KOPT-K1 (cell line): Measurements from ENCODE around the gene LYRM4.

ENCODE experiments used
- H3K27ac ChIP-seq: fragments of 200-600 bp; sonication (generic); 2 replicates; pipeline ENCODE4 v1.5.1; 2016; ENCODE audit warnings: antibody characterized with exemption, mild to moderate bottlenecking, low read depth, low read length; ENCODE audit not compliant: poor library complexity, severe bottlenecking
- H3K36me3 ChIP-seq: fragments of 200-600 bp; sonication (generic); 2 replicates; pipeline ENCODE4 v1.5.1; 2017; ENCODE audit warnings: antibody characterized with exemption, mild to moderate bottlenecking, low read length, moderate library complexity; ENCODE audit not compliant: insufficient read depth
- H3K9me3 ChIP-seq: fragments of 200-600 bp; sonication (generic); 2 replicates; pipeline ENCODE4 v1.5.1; 2017; ENCODE audit warnings: antibody characterized with exemption, low read length, mild to moderate bottlenecking; ENCODE audit not compliant: insufficient read depth, poor library complexity, severe bottlenecking

The LYRM4 gene

GRCh38 chr6:5149159-5149704 lies 111.5 kb downstream of the LYRM4 start:
- no peaks in the 10 kb centered on the region for H3K9me3 ChIP-seq
- H3K27ac ChIP-seq: no peak overlapping the region
- H3K36me3 ChIP-seq: no peaks in the 10 kb centered on the region

- Histone ChIP-seq H3K27ac (no peak overlapping the region), H3K36me3 (no peaks in the 10 kb centered on the region), H3K9me3 (no peaks in the 10 kb centered on the region)
These were observed 114.4 kb downstream of the LYRM4 start for GRCh38 chr6:5146398-5146797.

GRCh38 chr6:5143634-5144311 lies 117.0 kb downstream of the LYRM4 start:
- H3K9me3 ChIP-seq: no peaks in the 10 kb centered on the region
- H3K27ac ChIP-seq: no peak overlapping the region
- no peaks in the 10 kb centered on the region for H3K36me3 ChIP-seq

GRCh38 chr6:5142915-5143314 lies 117.8 kb downstream of the LYRM4 start:
- Histone ChIP-seq H3K9me3 (no peaks in the 10 kb centered on the region), H3K27ac (no peak overlapping the region), H3K36me3 (no peaks in the 10 kb centered on the region)

- Histone ChIP-seq H3K36me3 (no peaks in the 10 kb centered on the region), H3K27ac (no peak overlapping the region), H3K9me3 (no peaks in the 10 kb centered on the region)
These were observed 118.6 kb downstream of the LYRM4 start for GRCh38 chr6:5142131-5142530.

- no peaks in the 10 kb centered on the region for H3K36me3 ChIP-seq
- no peaks in the 10 kb centered on the region for H3K9me3 ChIP-seq
- H3K27ac ChIP-seq: no peak overlapping the region
These were observed 119.7 kb downstream of the LYRM4 start for GRCh38 chr6:5141046-5141445.

- Histone ChIP-seq H3K9me3 (no peaks in the 10 kb centered on the region), H3K36me3 (no peaks in the 10 kb centered on the region), H3K27ac (no peak overlapping the region)
These were observed 120.7 kb downstream of the LYRM4 start for GRCh38 chr6:5139828-5140771.

GRCh38 chr6:5138995-5139827 lies 121.5 kb downstream of the LYRM4 start:
- H3K27ac ChIP-seq: no peak overlapping the region
- H3K9me3 ChIP-seq: no peaks in the 10 kb centered on the region
- no peaks in the 10 kb centered on the region for H3K36me3 ChIP-seq

- no peaks in the 10 kb centered on the region for H3K9me3 ChIP-seq
- H3K27ac ChIP-seq: no peak overlapping the region
- no peaks in the 10 kb centered on the region for H3K36me3 ChIP-seq
These were observed 123.9 kb downstream of the LYRM4 start for GRCh38 chr6:5136851-5137250.

GRCh38 chr6:5135788-5136376 lies 124.9 kb downstream of the LYRM4 start:
- Histone ChIP-seq H3K36me3 (no peaks in the 10 kb centered on the region), H3K9me3 (no peaks in the 10 kb centered on the region), H3K27ac (no peak overlapping the region)

- no peaks in the 10 kb centered on the region for H3K36me3 ChIP-seq
- H3K27ac ChIP-seq: no peak overlapping the region
- no peaks in the 10 kb centered on the region for H3K9me3 ChIP-seq
These were observed 126.8 kb downstream of the LYRM4 start for GRCh38 chr6:5133943-5134342.

GRCh38 chr6:5132731-5133130 lies 128.0 kb downstream of the LYRM4 start:
- Histone ChIP-seq H3K27ac (no peak overlapping the region), H3K36me3 (no peaks in the 10 kb centered on the region), H3K9me3 (no peaks in the 10 kb centered on the region)

- no peak overlapping the region for H3K27ac ChIP-seq
- H3K9me3 ChIP-seq: no peaks in the 10 kb centered on the region
- no peaks in the 10 kb centered on the region for H3K36me3 ChIP-seq
These were observed 130.4 kb downstream of the LYRM4 start for GRCh38 chr6:5130135-5130866.

- Histone ChIP-seq H3K9me3 (no peaks in the 10 kb centered on the region), H3K36me3 (no peaks in the 10 kb centered on the region), H3K27ac (peak overlapping the region; percentile 8)
These were observed 132.4 kb downstream of the LYRM4 start for GRCh38 chr6:5128351-5128750.
